Sigmoid colon (tissue), 4 donors: ENCODE measurements around the gene THAP4.

ENCODE experiments used
- EP300 ChIP-seq, 4 donors: sonication (generic); formaldehyde crosslinking; IDR thresholded peaks; one replicate each; pipeline ENCODE4 v1.6.1; 2017; ENCODE audit warnings: antibody characterized with exemption in 4 of 4
- POLR2A ChIP-seq, 2 donors: fragments of 450-650 bp; IDR thresholded peaks; one replicate each; pipeline ENCODE4 v1.6.1; 2016; ENCODE audit warnings: antibody characterized with exemption in 2 of 2, mild to moderate bottlenecking in 2 of 2, moderate library complexity in 2 of 2
- POLR2AphosphoS5 ChIP-seq, 4 donors: sonication (generic); formaldehyde crosslinking; IDR thresholded peaks; one replicate each; pipeline ENCODE4 v1.6.1; 2017; ENCODE audit warnings: antibody characterized with exemption in 4 of 4
- TF ChIP-seq, protein P1 (sequence below), 4 experiments: fragments of 450-650 bp in 3 of 4; fragments of 200-600 bp in 1 of 4; IDR thresholded peaks; one replicate each; pipeline ENCODE4 v1.5.1; 2016 to 2019; ENCODE audit warnings: antibody characterized with exemption in 4 of 4, mild to moderate bottlenecking in 3 of 4, moderate library complexity in 2 of 4

DNA sequence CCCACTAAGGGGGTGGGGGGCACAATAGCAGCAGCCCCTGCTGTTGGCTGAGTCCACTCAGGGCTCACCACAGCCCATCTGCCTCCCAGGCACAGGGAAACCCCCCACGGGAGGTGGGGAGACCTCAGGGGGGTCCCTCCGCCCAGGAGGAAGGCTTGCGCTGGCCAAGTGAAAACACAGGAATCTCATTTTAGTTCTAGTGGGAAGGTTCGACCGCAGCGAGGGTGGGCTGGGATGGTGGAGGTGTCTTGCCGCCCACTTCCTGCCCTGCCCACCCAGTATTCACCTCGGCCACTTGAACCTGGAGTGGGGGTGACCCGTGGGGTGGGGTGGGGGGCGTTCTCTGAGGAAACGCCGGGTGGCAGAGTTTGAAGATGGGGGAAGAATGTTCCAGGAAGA lies 85.4 kb downstream of the THAP4 start:
- TF ChIP-seq, protein P1, sequence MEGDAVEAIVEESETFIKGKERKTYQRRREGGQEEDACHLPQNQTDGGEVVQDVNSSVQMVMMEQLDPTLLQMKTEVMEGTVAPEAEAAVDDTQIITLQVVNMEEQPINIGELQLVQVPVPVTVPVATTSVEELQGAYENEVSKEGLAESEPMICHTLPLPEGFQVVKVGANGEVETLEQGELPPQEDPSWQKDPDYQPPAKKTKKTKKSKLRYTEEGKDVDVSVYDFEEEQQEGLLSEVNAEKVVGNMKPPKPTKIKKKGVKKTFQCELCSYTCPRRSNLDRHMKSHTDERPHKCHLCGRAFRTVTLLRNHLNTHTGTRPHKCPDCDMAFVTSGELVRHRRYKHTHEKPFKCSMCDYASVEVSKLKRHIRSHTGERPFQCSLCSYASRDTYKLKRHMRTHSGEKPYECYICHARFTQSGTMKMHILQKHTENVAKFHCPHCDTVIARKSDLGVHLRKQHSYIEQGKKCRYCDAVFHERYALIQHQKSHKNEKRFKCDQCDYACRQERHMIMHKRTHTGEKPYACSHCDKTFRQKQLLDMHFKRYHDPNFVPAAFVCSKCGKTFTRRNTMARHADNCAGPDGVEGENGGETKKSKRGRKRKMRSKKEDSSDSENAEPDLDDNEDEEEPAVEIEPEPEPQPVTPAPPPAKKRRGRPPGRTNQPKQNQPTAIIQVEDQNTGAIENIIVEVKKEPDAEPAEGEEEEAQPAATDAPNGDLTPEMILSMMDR (IDR thresholded peaks at IDR 0.05) = no peak
- no peak for TF ChIP-seq POLR2AphosphoS5 (IDR thresholded peaks at IDR 0.05)
- TF ChIP-seq POLR2A (IDR thresholded peaks at IDR 0.05) = no peak
- TF ChIP-seq EP300 (IDR thresholded peaks at IDR 0.05) = no peak
